Activated CD4-positive, alpha-beta T cell treated with anti-CD3 and anti-CD28 coated beads for 36 hours (primary cell): ENCODE data around the gene PRR12. TPM values are rescaled to one million over a fixed set of nuclear protein-coding genes. Genes with fewer than 3 reads are reported as not detected.

Source experiments
- ATAC-seq: fragments of 200-7000 bp; cut with Tn5 transposase; one replicate; pipeline ENCODE4 v1.10.0; 2021; ENCODE audit warnings: mild to moderate bottlenecking, moderate library complexity
- CTCF ChIA-PET: fragments of 350-600 bp; sonication (Branson Sonifier 250); formaldehyde crosslinking; loops from one replicate; lab custom pipeline; 2021; ENCODE audit warnings: antibody characterized with exemption; lab: Charles Lee
- POLR2A ChIA-PET: fragments of 350-600 bp; sonication (Branson Sonifier 250); formaldehyde crosslinking; loops from one replicate; lab custom pipeline; 2021; ENCODE audit warnings: antibody characterized with exemption, inconsistent platforms; lab: Charles Lee
- DNase-seq: peaks from one replicate; pipeline ENCODE4 v3.0.0-alpha.2; 2020
- H3K27ac Mint-ChIP-seq: one replicate; pipeline ENCODE4 v1.8.0; 2021; ENCODE audit warnings: mixed read lengths
- H3K27me3 Mint-ChIP-seq: one replicate; pipeline ENCODE4 v1.8.0; 2021; ENCODE audit warnings: mixed read lengths
- H3K36me3 Mint-ChIP-seq: one replicate; pipeline ENCODE4 v1.8.0; 2021; ENCODE audit warnings: low read depth, mixed read lengths
- H3K4me1 Mint-ChIP-seq: one replicate; pipeline ENCODE4 v1.8.0; 2021; ENCODE audit warnings: mixed read lengths
- H3K4me3 Mint-ChIP-seq: one replicate; pipeline ENCODE4 v1.8.0; 2021; ENCODE audit warnings: mild to moderate bottlenecking, moderate library complexity, mixed read lengths
- H3K9me3 Mint-ChIP-seq: one replicate; pipeline ENCODE4 v1.8.0; 2021; ENCODE audit warnings: low read depth, mixed read lengths
- intact Hi-C, 2 experiments: fragments of 100-400 bp; cut with DNase I in 1 of 2; cut with micrococcal nuclease in 1 of 2; formaldehyde crosslinking; loops; one replicate each; pipeline versions ENCODE4 v1.14.2 to v1.15.1; 2022 to 2024; cut with DNase I, micrococcal nuclease
- total RNA-seq, 2 experiments: library from RNA; stranded (reverse); gene quantifications; one replicate each; pipeline ENCODE4 v1.2.3, GENCODE V29; 2021

PRR12 gene
- total RNA-seq, 2 experiments from 2014 or later = 21.0 to 22.7 TPM

- H3K36me3 Mint-ChIP-seq = no peaks in the 10 kb centered on the region
- ChIA-PET CTCF (no interaction called here), POLR2A (interaction anchor here (0.7 kb wide), 1 partner anchor 1119 kb away, joined by 3 read pairs; no protein-coding TSS in a partner anchor)
- no peak overlapping the region for H3K4me3 Mint-ChIP-seq
- no peak for ATAC-seq
- intact Hi-C loops = no loop called here
- no peaks in the 10 kb centered on the region for H3K27me3 Mint-ChIP-seq
- peaks cover 17% of the 10 kb centered on the region for H3K4me1 Mint-ChIP-seq
- no peak for DNase-seq
- H3K9me3 Mint-ChIP-seq = no peaks in the 10 kb centered on the region
- no peak overlapping the region for H3K27ac Mint-ChIP-seq
Measured at GRCh38 chr19:49635530-49636232, 44.7 kb downstream of the PRR12 start.

- POLR2A ChIA-PET = no interaction called here
Measured at GRCh38 chr19:49636233-49636932, 45.4 kb downstream of the PRR12 start.

GRCh38 chr19:49637821-49638738, 47.1 kb downstream of the PRR12 start:
- H3K36me3 Mint-ChIP-seq = peaks cover 2% of the 10 kb centered on the region
- peaks cover 29% of the 10 kb centered on the region for H3K4me1 Mint-ChIP-seq
- peak overlapping the region; percentile 34 for H3K27ac Mint-ChIP-seq
- ChIA-PET POLR2A (no interaction called here), CTCF (interaction anchor here (0.8 kb wide), 1 partner anchor 67 kb away, joined by 3 read pairs; no protein-coding TSS in a partner anchor)
- no peak for ATAC-seq
- intact Hi-C loops = no loop called here
- H3K9me3 Mint-ChIP-seq = no peaks in the 10 kb centered on the region
- peak; percentile 25 for DNase-seq
- no peaks in the 10 kb centered on the region for H3K27me3 Mint-ChIP-seq
- peak overlapping the region; percentile 18 for H3K4me3 Mint-ChIP-seq

More at GRCh38 chr19:49636233-49636932, 45.4 kb downstream of the PRR12 start:
- Mint-ChIP-seq H3K4me3 (no peak overlapping the region), H3K9me3 (no peaks in the 10 kb centered on the region), H3K27ac (no peak overlapping the region), H3K36me3 (peaks cover 2% of the 10 kb centered on the region), H3K27me3 (no peaks in the 10 kb centered on the region), H3K4me1 (peaks cover 19% of the 10 kb centered on the region)
- intact Hi-C loops = no loop called here
- ATAC-seq (no peak), DNase-seq (no peak)
- CTCF ChIA-PET = interaction anchor here (0.6 kb wide), 1 partner anchor 924 kb away, joined by 3 read pairs; no protein-coding TSS in a partner anchor

GRCh38 chr19:49639401-49640112, 48.6 kb downstream of the PRR12 start:
- peak overlapping the region; percentile 66 for H3K27ac Mint-ChIP-seq
- H3K4me1 Mint-ChIP-seq = peaks cover 44% of the 10 kb centered on the region
- DNase-seq = peak; percentile 25
- peak overlapping the region; percentile 100 for H3K4me3 Mint-ChIP-seq
- no peak for ATAC-seq
- peaks cover 2% of the 10 kb centered on the region for H3K36me3 Mint-ChIP-seq
- H3K27me3 Mint-ChIP-seq = no peaks in the 10 kb centered on the region
- CTCF ChIA-PET = interaction anchor here (0.7 to 6.1 kb wide), 12 partner anchors 18 to 144 kb away, joined by 3 to 62 read pairs (median 5); partner anchors contain the start of genes NOSIP and PRR12
- intact Hi-C loops = loop anchor here (1.0 to 10.0 kb wide), 21 partner anchors 37 to 1277 kb away; partner anchors contain the start of genes NOSIP (in 2 of the 2), AKT1S1 (in 1 of the 2), ALDH16A1 (in 1 of the 2) and ASPDH (in 1 of the 2)
- no peaks in the 10 kb centered on the region for H3K9me3 Mint-ChIP-seq
- POLR2A ChIA-PET = interaction anchor here (0.6 to 3.1 kb wide), 10 partner anchors 25 to 244 kb away, joined by 3 to 39 read pairs (median 6); partner anchors contain the start of genes AKT1S1, FUZ, NOSIP and PRMT1

GRCh38 chr19:49640113-49640898, 49.3 kb downstream of the PRR12 start, which contains the start of gene RRAS:
RRAS (minus strand) TSS chr19:49640143; CDS start chr19:49640098, 45 bp downstream.
- H3K36me3 Mint-ChIP-seq = peaks cover 2% of the 10 kb centered on the region
- H3K27ac Mint-ChIP-seq = peak within 1 kb of the TSS; percentile 100
- peaks cover 48% of the 10 kb centered on the region for H3K4me1 Mint-ChIP-seq
- peak within 1 kb of the TSS; percentile 100 for H3K4me3 Mint-ChIP-seq
- DNase-seq (peak; percentile 100), ATAC-seq (peak; percentile 76)
- ChIA-PET CTCF (interaction anchor here (0.6 to 6.1 kb wide), 15 partner anchors 17 to 168 kb away, joined by 3 to 62 read pairs (median 5); partner anchors contain the start of genes NOSIP and PRR12), POLR2A (interaction anchor here (0.6 to 3.1 kb wide), 14 partner anchors 8 to 388 kb away, joined by 3 to 39 read pairs (median 4); partner anchors contain the start of genes AKT1S1, FUZ, NOSIP and PRMT1)
- H3K9me3 Mint-ChIP-seq = no peaks in the 10 kb centered on the region
- intact Hi-C loops = loop anchor here (1.0 to 10.0 kb wide), 21 partner anchors 36 to 1278 kb away; partner anchors contain the start of genes NOSIP (in 2 of the 2), AKT1S1 (in 1 of the 2), ALDH16A1 (in 1 of the 2) and ASPDH (in 1 of the 2)
- H3K27me3 Mint-ChIP-seq = no peaks in the 10 kb centered on the region

GRCh38 chr19:49641688-49642491, 50.9 kb downstream of the PRR12 start, which contains the start of gene SCAF1:
SCAF1 (plus strand) TSS chr19:49642209; CDS start chr19:49645027, 2,818 bp downstream.
- Mint-ChIP-seq H3K4me1 (peaks cover 51% of the 10 kb centered on the region), H3K36me3 (peaks cover 3% of the 10 kb centered on the region), H3K9me3 (no peaks in the 10 kb centered on the region), H3K27me3 (no peaks in the 10 kb centered on the region), H3K4me3 (peak within 1 kb of the TSS; percentile 100), H3K27ac (peak within 1 kb of the TSS; percentile 100)
- intact Hi-C loops = loop anchor here (1.0 to 10.0 kb wide), 21 partner anchors 22 to 1280 kb away; partner anchors contain the start of genes AKT1S1 (in 1 of the 2), ASPDH (in 1 of the 2), ATF5 (in 1 of the 2) and BCAT2 (in 1 of the 2)
- ATAC-seq = peak; percentile 66
- peak; percentile 100 for DNase-seq
- ChIA-PET CTCF (interaction anchor here (0.7 to 6.1 kb wide), 9 partner anchors 23 to 146 kb away, joined by 3 to 62 read pairs (median 4); partner anchors contain the start of gene RPS11), POLR2A (interaction anchor here (0.5 to 3.1 kb wide), 7 partner anchors 15 to 1277 kb away, joined by 3 to 39 read pairs (median 3); partner anchors contain the start of genes FUZ, PRMT1 and ZNF473)

- H3K27ac Mint-ChIP-seq = peak overlapping the region; percentile 96
- CTCF ChIA-PET = interaction anchor here (0.7 to 6.1 kb wide), 11 partner anchors 22 to 147 kb away, joined by 3 to 62 read pairs (median 4); partner anchors contain the start of genes NOSIP, PRRG2 and RPS11
- peaks cover 51% of the 10 kb centered on the region for H3K4me1 Mint-ChIP-seq
- DNase-seq (no peak), ATAC-seq (no peak)
- no peaks in the 10 kb centered on the region for H3K27me3 Mint-ChIP-seq
- peaks cover 9% of the 10 kb centered on the region for H3K36me3 Mint-ChIP-seq
- POLR2A ChIA-PET = interaction anchor here (0.6 to 3.1 kb wide), 6 partner anchors 14 to 1278 kb away, joined by 3 to 39 read pairs (median 6); partner anchors contain the start of genes PRMT1 and ZNF473
- peak overlapping the region; percentile 100 for H3K4me3 Mint-ChIP-seq
- intact Hi-C loops = loop anchor here (1.0 to 10.0 kb wide), 14 partner anchors 22 to 1280 kb away; partner anchors contain the start of genes AKT1S1 (in 1 of the 2), ASPDH (in 1 of the 2), ATF5 (in 1 of the 2) and BCAT2 (in 1 of the 2)
- no peaks in the 10 kb centered on the region for H3K9me3 Mint-ChIP-seq
Measured at GRCh38 chr19:49642492-49643035, 51.6 kb downstream of the PRR12 start.

GRCh38 chr19:49643466-49643865, 52.5 kb downstream of the PRR12 start:
- DNase-seq (peak; percentile 61), ATAC-seq (no peak)
- H3K36me3 Mint-ChIP-seq = peaks cover 9% of the 10 kb centered on the region
- ChIA-PET POLR2A (interaction anchor here (0.6 to 1.2 kb wide), 3 partner anchors 21 to 358 kb away, joined by 3 to 7 read pairs (median 4); partner anchors contain the start of gene PRMT1), CTCF (interaction anchor here (0.6 to 6.1 kb wide), 9 partner anchors 9 to 96 kb away, joined by 3 to 62 read pairs (median 5); partner anchors contain the start of genes NOSIP and PRRG2)
- peak overlapping the region; percentile 100 for H3K4me3 Mint-ChIP-seq
- H3K9me3 Mint-ChIP-seq = no peaks in the 10 kb centered on the region
- H3K4me1 Mint-ChIP-seq = peaks cover 45% of the 10 kb centered on the region
- H3K27me3 Mint-ChIP-seq = no peaks in the 10 kb centered on the region
- peak overlapping the region; percentile 55 for H3K27ac Mint-ChIP-seq
- intact Hi-C loops = loop anchor here in 1 of 2 experiments (2.0 to 10.0 kb wide), 7 partner anchors 733 to 1281 kb away; partner anchors contain the start of genes ASPDH, BCAT2, DBP and JOSD2
